Uterus (tissue), 4 donors: Measurements from ENCODE around the gene CCL11. TPM values are rescaled to one million over a fixed set of nuclear protein-coding genes. Genes with fewer than 3 reads are reported as not detected.
A peak's percentile ranks its signal among the peaks of the same experiment; 100 is the strongest.

Experiments
- DNase-seq, 2 donors: peaks; one replicate each; pipeline ENCODE4 v3.0.0-alpha.2; 2019 to 2020
- H3K27ac ChIP-seq, 2 donors: fragments of 200-600 bp; sonication (generic); 1 replicate in 1 of 2; 2 replicates in 1 of 2; pipeline ENCODE4 v1.5.1; 2016 to 2018
- H3K27me3 ChIP-seq, 2 donors: fragments of 200-600 bp; sonication (generic); one replicate each; pipeline ENCODE4 v1.5.1; 2018 to 2019; ENCODE audit warnings: control low read depth in 1 of 2
- H3K36me3 ChIP-seq, 2 donors: fragments of 200-600 bp; sonication (generic); one replicate each; pipeline ENCODE4 v1.5.1; 2019; ENCODE audit warnings: control low read depth in 1 of 2
- H3K4me1 ChIP-seq, 2 donors: fragments of 200-600 bp; sonication (generic); one replicate each; pipeline ENCODE4 v1.5.1; 2018 to 2019; ENCODE audit warnings: control low read depth in 1 of 2
- H3K4me3 ChIP-seq, 2 donors: fragments of 200-600 bp; sonication (generic); 1 replicate in 1 of 2; 2 replicates in 1 of 2; pipeline ENCODE4 v1.5.1; 2018 to 2019; ENCODE audit warnings: mild to moderate bottlenecking in 1 of 2
- H3K9me3 ChIP-seq, 2 donors: fragments of 200-600 bp; sonication (generic); one replicate each; pipeline ENCODE4 v1.5.1; 2019; ENCODE audit warnings: control low read depth in 1 of 2
- CTCF ChIP-seq, 4 experiments: fragments of 200-600 bp in 2 of 4; fragments of 450-650 bp in 2 of 4; sonication (generic) in 2 of 4; IDR thresholded peaks; one replicate each; pipeline ENCODE4 v1.5.1; 2016 to 2019; ENCODE audit warnings: antibody characterized with exemption in 4 of 4, mild to moderate bottlenecking in 2 of 4, moderate library complexity in 1 of 4
- POLR2A ChIP-seq, 2 donors: fragments of 450-650 bp; IDR thresholded peaks; one replicate each; pipeline ENCODE4 v1.6.1; 2016; ENCODE audit warnings: antibody characterized with exemption in 2 of 2, mild to moderate bottlenecking in 1 of 2, moderate library complexity in 1 of 2
- intact Hi-C: fragments of 100-400 bp; cut with DNase I; formaldehyde crosslinking; loops from one replicate; pipeline ENCODE4 v1.15.1; 2023; ENCODE audit warnings: low total_unique reads
- total RNA-seq, 4 donors: library from RNA; depleted of rRNA in 3 of 4; stranded (reverse); fragments of >200 nt in 3 of 4; gene quantifications; one replicate each; pipeline versions ENCODE4 v1.1.0 to v1.2.4, GENCODE V29; 2014 to 2023
- donor health status: DM: yes; HTN: yes; CAD: no.

CCL11 gene
- total RNA-seq, 4 donors from 2014 or later: 4.9 TPM; not detected in 3

GRCh38 chr17:34299956-34300577 lies 14.5 kb downstream of the CCL11 start:
- TF ChIP-seq POLR2A (IDR thresholded peaks at IDR 0.05): no peak
- TF ChIP-seq CTCF (IDR thresholded peaks at IDR 0.05): no peak
- Histone ChIP-seq H3K27ac (peak overlapping the region; percentile 29 to 41), H3K9me3 (no peaks in the 10 kb centered on the region), H3K27me3 (no peaks in the 10 kb centered on the region), H3K4me1 (no peaks in the 10 kb centered on the region), H3K36me3 (no peaks in the 10 kb centered on the region), H3K4me3 (no peak overlapping the region)
- DNase-seq: no peak
- intact Hi-C loops: no loop called here

- no peaks in the 10 kb centered on the region for H3K4me1 ChIP-seq
- no peaks in the 10 kb centered on the region for H3K9me3 ChIP-seq
- DNase-seq: no peak
- intact Hi-C loops: no loop called here
- H3K27me3 ChIP-seq: no peaks in the 10 kb centered on the region
- no peaks in the 10 kb centered on the region for H3K36me3 ChIP-seq
- peak overlapping the region; percentile 29 to 41 for H3K27ac ChIP-seq
- H3K4me3 ChIP-seq: no peak overlapping the region
- TF ChIP-seq CTCF (IDR thresholded peaks at IDR 0.05): no peak
- TF ChIP-seq POLR2A (IDR thresholded peaks at IDR 0.05): no peak
These were observed 15.3 kb downstream of the CCL11 start for GRCh38 chr17:34300652-34301370.

- Histone ChIP-seq H3K27ac (no peak overlapping the region), H3K36me3 (no peaks in the 10 kb centered on the region), H3K4me1 (no peaks in the 10 kb centered on the region), H3K4me3 (no peak overlapping the region), H3K27me3 (no peaks in the 10 kb centered on the region), H3K9me3 (no peaks in the 10 kb centered on the region)
- intact Hi-C loops: no loop called here
- DNase-seq: no peak
- TF ChIP-seq CTCF (IDR thresholded peaks at IDR 0.05) (no peak), POLR2A (IDR thresholded peaks at IDR 0.05) (no peak)
These were observed 16.4 kb downstream of the CCL11 start for GRCh38 chr17:34301986-34302385.

GRCh38 chr17:34302636-34303035 lies 17.1 kb downstream of the CCL11 start:
- intact Hi-C loops: no loop called here
- H3K27ac ChIP-seq: no peak overlapping the region
- TF ChIP-seq POLR2A (IDR thresholded peaks at IDR 0.05) (no peak), CTCF (IDR thresholded peaks at IDR 0.05) (no peak)

GRCh38 chr17:34303606-34304005 lies 18.1 kb downstream of the CCL11 start:
- Histone ChIP-seq H3K4me1 (no peaks in the 10 kb centered on the region), H3K27ac (no peak overlapping the region), H3K36me3 (no peaks in the 10 kb centered on the region), H3K9me3 (no peaks in the 10 kb centered on the region), H3K27me3 (no peaks in the 10 kb centered on the region), H3K4me3 (no peak overlapping the region)
- DNase-seq: no peak
- no peak for TF ChIP-seq CTCF (IDR thresholded peaks at IDR 0.05)
- intact Hi-C loops: no loop called here

More at GRCh38 chr17:34302636-34303035, 17.1 kb downstream of the CCL11 start:
- H3K9me3 ChIP-seq: no peaks in the 10 kb centered on the region
- no peaks in the 10 kb centered on the region for H3K36me3 ChIP-seq
- H3K4me1 ChIP-seq: no peaks in the 10 kb centered on the region
- DNase-seq: no peak
- no peaks in the 10 kb centered on the region for H3K27me3 ChIP-seq
- no peak overlapping the region for H3K4me3 ChIP-seq
